ENCODE measurements around the gene SUMO3.

The SUMO3 gene

GRCh38 chr21:44817914-44818639 lies at the start of gene SUMO3:
Gene SUMO3, minus strand, starts transcription at chr21:44818062. Its CDS starts 94 bp downstream, at chr21:44817968.
- peaks cover 29% of the 10 kb centered on the region for H4K20me1 ChIP-seq (ENCODE audit: insufficient read depth, low read length)
- H3K4me1 ChIP-seq (ENCODE audit: low read length), result peaks cover 10% of the 10 kb centered on the region
- H3K9ac ChIP-seq (ENCODE audit: low read length), result peak within 1 kb of the TSS; percentile 93
- peak within 1 kb of the TSS; percentile 94 for H2AFZ ChIP-seq (ENCODE audit: low read depth, low read length)
- TF ChIP-seq EZH2phosphoT487 (IDR thresholded peaks at IDR 0.05; ENCODE audit: low read depth) (no peak), CTCF (IDR thresholded peaks at IDR 0.05; ENCODE audit: low read depth, low read length) (0 out of 2 replicates have a peak, but pooled peaks have one; percentile 10)
- H3K27ac ChIP-seq (ENCODE audit: low read length), result peak within 1 kb of the TSS; percentile 52
- H3K36me3 ChIP-seq (replicated peaks; ENCODE audit: low read depth, low read length), result no peaks in the 10 kb centered on the region
- H3K79me2 ChIP-seq (ENCODE audit: low read length), result peaks cover 45% of the 10 kb centered on the region
- no peaks in the 10 kb centered on the region for H3K27me3 ChIP-seq (ENCODE audit: low read depth, low read length)
- peak within 1 kb of the TSS; percentile 95 for H3K4me3 ChIP-seq (ENCODE audit: low read length)
- peak within 1 kb of the TSS; percentile 88 for H3K4me2 ChIP-seq (ENCODE audit: low read length)
- H3K9me3 ChIP-seq (ENCODE audit: insufficient read depth, low read length), result peaks cover 6% of the 10 kb centered on the region; the same call in 1 of the 2 replicates

- Histone ChIP-seq H3K27me3 (ENCODE audit: low read depth, low read length) (no peaks in the 10 kb centered on the region), H3K79me2 (ENCODE audit: low read length) (peaks cover 51% of the 10 kb centered on the region), H3K9ac (ENCODE audit: low read length) (no peak overlapping the region), H3K27ac (ENCODE audit: low read length) (no peak overlapping the region), H3K4me1 (ENCODE audit: low read length) (peaks cover 24% of the 10 kb centered on the region), H4K20me1 (ENCODE audit: insufficient read depth, low read length) (peaks cover 71% of the 10 kb centered on the region), H3K4me2 (ENCODE audit: low read length) (no peak overlapping the region), H3K36me3 (replicated peaks; ENCODE audit: low read depth, low read length) (peaks cover 19% of the 10 kb centered on the region), H3K4me3 (ENCODE audit: low read length) (no peak overlapping the region), H3K9me3 (ENCODE audit: insufficient read depth, low read length) (no peaks in the 10 kb centered on the region), H2AFZ (ENCODE audit: low read depth, low read length) (no peak overlapping the region)
- TF ChIP-seq EZH2phosphoT487 (IDR thresholded peaks at IDR 0.05; ENCODE audit: low read depth) (no peak), CTCF (IDR thresholded peaks at IDR 0.05; ENCODE audit: low read depth, low read length) (no peak)
These were observed 49.6 kb upstream of the SUMO3 start for GRCh38 chr21:44867464-44867863.

GRCh38 chr21:44866780-44867179 lies 48.9 kb upstream of the SUMO3 start:
- Histone ChIP-seq H2AFZ (ENCODE audit: low read depth, low read length) (no peak overlapping the region), H3K4me1 (ENCODE audit: low read length) (peaks cover 19% of the 10 kb centered on the region), H4K20me1 (ENCODE audit: insufficient read depth, low read length) (peaks cover 66% of the 10 kb centered on the region), H3K79me2 (ENCODE audit: low read length) (peaks cover 44% of the 10 kb centered on the region), H3K36me3 (replicated peaks; ENCODE audit: low read depth, low read length) (peaks cover 19% of the 10 kb centered on the region), H3K27me3 (ENCODE audit: low read depth, low read length) (no peaks in the 10 kb centered on the region), H3K4me2 (ENCODE audit: low read length) (no peak overlapping the region), H3K4me3 (ENCODE audit: low read length) (no peak overlapping the region), H3K9ac (ENCODE audit: low read length) (no peak overlapping the region), H3K27ac (ENCODE audit: low read length) (no peak overlapping the region), H3K9me3 (ENCODE audit: insufficient read depth, low read length) (no peaks in the 10 kb centered on the region)
- TF ChIP-seq EZH2phosphoT487 (IDR thresholded peaks at IDR 0.05; ENCODE audit: low read depth) (no peak), CTCF (IDR thresholded peaks at IDR 0.05; ENCODE audit: low read depth, low read length) (no peak)

- Histone ChIP-seq H3K27me3 (ENCODE audit: low read depth, low read length) (no peaks in the 10 kb centered on the region), H3K4me3 (ENCODE audit: low read length) (peak overlapping the region; percentile 47), H3K4me2 (ENCODE audit: low read length) (peak overlapping the region; percentile 60), H3K9ac (ENCODE audit: low read length) (no peak overlapping the region), H3K9me3 (ENCODE audit: insufficient read depth, low read length) (no peaks in the 10 kb centered on the region), H3K4me1 (ENCODE audit: low read length) (peaks cover 19% of the 10 kb centered on the region), H3K36me3 (replicated peaks; ENCODE audit: low read depth, low read length) (peaks cover 19% of the 10 kb centered on the region), H4K20me1 (ENCODE audit: insufficient read depth, low read length) (peaks cover 59% of the 10 kb centered on the region), H2AFZ (ENCODE audit: low read depth, low read length) (no peak overlapping the region), H3K27ac (ENCODE audit: low read length) (no peak overlapping the region), H3K79me2 (ENCODE audit: low read length) (peaks cover 34% of the 10 kb centered on the region)
- TF ChIP-seq CTCF (IDR thresholded peaks at IDR 0.05; ENCODE audit: low read depth, low read length) (no peak), EZH2phosphoT487 (IDR thresholded peaks at IDR 0.05; ENCODE audit: low read depth) (no peak)
These were observed 47.9 kb upstream of the SUMO3 start for GRCh38 chr21:44865561-44866280.

All from OCI-LY3 (cell line).